HG03460 (cell line): ENCODE data around the gene EP400.

Source experiments
- ATAC-seq: cut with Tn5 transposase; IDR thresholded peaks from one replicate; pipeline ENCODE4 v1.9.1; 2021; ENCODE audit not compliant: unreplicated experiment

The EP400 gene, protein sequence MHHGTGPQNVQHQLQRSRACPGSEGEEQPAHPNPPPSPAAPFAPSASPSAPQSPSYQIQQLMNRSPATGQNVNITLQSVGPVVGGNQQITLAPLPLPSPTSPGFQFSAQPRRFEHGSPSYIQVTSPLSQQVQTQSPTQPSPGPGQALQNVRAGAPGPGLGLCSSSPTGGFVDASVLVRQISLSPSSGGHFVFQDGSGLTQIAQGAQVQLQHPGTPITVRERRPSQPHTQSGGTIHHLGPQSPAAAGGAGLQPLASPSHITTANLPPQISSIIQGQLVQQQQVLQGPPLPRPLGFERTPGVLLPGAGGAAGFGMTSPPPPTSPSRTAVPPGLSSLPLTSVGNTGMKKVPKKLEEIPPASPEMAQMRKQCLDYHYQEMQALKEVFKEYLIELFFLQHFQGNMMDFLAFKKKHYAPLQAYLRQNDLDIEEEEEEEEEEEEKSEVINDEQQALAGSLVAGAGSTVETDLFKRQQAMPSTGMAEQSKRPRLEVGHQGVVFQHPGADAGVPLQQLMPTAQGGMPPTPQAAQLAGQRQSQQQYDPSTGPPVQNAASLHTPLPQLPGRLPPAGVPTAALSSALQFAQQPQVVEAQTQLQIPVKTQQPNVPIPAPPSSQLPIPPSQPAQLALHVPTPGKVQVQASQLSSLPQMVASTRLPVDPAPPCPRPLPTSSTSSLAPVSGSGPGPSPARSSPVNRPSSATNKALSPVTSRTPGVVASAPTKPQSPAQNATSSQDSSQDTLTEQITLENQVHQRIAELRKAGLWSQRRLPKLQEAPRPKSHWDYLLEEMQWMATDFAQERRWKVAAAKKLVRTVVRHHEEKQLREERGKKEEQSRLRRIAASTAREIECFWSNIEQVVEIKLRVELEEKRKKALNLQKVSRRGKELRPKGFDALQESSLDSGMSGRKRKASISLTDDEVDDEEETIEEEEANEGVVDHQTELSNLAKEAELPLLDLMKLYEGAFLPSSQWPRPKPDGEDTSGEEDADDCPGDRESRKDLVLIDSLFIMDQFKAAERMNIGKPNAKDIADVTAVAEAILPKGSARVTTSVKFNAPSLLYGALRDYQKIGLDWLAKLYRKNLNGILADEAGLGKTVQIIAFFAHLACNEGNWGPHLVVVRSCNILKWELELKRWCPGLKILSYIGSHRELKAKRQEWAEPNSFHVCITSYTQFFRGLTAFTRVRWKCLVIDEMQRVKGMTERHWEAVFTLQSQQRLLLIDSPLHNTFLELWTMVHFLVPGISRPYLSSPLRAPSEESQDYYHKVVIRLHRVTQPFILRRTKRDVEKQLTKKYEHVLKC (N-terminal part only)

DNA sequence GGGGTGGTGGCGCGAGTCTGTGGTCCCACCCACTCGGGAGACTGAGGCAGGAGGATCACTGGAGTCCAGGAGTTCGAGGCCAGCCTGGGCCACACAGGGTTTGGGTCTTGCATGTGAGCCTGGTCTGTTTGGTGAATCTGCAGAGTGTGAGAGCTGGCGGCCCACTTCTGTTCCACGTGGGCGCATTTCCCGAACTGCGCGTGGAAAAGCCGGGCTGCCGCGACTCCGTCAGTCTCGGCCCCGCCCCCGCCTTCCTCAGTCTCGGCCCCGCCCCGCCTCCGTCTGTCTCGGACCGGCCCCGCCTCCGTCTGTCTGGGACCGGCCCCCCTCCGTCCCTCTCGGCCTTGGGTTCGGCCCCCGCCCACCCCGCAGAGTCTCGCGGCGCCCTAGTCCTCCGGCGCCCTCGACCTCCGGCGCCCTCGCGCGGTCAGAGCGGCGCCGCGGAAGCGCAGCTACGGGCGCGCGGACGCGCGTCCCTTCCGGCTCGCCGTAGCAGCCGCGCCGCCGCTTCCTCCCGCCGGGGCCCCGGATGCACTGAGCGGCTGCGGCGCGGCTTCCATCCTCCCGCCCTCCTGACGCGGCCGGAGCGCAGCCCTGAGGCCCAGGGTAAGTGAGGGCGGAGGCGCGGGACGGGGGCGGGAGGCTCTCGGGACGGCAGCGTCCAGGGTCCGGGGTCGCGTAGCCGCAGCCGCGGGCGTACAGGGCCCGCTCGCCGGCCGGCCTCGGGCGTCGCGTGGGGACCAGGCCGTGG lies at the start of gene EP400:
TSS of gene EP400 (plus strand) at position 512 of the 751 bp plus-strand sequence. CDS start 10,678 bp downstream, outside the sequence.
- ATAC-seq, result peak; percentile 84

DNA sequence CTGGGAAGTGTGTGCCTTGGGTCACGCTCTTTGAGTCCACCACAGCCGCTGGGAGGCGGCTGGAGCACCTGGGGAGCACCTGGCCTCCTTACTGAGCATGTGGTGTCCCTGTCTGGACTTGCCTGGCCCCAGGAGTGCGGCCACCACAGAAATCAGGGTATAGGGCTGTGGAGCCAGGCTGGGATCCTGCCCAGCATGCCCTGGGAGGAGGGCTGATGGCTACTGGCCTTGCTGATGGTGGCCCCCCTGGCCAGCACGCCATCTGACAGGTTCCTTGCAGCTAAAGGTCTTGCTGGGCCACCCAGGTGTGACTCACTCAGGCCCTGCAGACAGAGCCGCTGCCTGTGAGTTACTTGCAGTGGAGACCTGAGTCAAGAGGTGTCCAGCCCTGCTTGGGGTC lies 49.3 kb upstream of the EP400 start:
- ATAC-seq, result no peak

DNA sequence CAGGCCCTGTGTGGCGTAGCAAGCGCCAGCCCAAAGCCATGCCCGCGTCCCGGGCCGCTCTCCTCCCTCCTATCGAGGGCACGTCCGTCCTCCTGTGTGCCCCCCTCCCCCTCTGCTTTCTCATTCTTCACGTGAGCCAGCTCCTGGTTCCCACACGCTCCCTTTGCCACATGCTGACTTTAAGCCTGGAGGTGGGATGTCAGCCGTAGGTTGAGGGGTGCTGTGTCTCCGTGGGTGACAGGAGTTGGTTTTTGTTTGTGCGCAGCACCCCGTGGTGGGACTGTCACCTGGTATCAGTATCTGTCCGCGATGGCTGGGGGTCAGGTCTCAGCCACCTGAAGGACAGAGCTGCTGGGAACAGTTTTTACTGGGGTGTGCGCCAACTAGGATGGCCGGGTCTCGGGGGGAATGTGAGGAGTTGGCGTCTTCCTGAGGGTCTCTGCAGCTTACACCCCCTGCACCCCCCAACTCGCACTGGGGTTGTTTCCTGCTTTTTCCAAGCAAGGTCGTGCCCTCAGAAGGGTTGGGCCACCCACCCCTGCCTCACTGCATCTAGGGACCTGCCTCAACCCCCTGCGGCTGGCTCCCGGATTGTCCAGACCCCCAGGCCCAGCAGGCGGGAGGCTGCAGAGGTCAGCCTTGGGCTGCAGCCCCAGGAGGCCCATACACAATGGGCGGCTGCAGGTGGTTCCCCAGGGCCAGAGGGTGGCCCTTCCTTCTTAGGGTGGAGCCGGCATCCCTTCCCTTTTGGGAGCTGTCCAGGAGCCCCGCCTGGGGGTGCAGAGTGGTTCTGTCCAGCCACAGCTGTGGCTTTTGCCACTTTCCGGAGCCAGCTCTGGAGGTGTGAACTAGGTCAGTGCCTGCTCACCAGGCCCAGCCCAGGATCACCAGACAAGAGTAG lies 48.1 kb upstream of the EP400 start:
- no peak for ATAC-seq

DNA sequence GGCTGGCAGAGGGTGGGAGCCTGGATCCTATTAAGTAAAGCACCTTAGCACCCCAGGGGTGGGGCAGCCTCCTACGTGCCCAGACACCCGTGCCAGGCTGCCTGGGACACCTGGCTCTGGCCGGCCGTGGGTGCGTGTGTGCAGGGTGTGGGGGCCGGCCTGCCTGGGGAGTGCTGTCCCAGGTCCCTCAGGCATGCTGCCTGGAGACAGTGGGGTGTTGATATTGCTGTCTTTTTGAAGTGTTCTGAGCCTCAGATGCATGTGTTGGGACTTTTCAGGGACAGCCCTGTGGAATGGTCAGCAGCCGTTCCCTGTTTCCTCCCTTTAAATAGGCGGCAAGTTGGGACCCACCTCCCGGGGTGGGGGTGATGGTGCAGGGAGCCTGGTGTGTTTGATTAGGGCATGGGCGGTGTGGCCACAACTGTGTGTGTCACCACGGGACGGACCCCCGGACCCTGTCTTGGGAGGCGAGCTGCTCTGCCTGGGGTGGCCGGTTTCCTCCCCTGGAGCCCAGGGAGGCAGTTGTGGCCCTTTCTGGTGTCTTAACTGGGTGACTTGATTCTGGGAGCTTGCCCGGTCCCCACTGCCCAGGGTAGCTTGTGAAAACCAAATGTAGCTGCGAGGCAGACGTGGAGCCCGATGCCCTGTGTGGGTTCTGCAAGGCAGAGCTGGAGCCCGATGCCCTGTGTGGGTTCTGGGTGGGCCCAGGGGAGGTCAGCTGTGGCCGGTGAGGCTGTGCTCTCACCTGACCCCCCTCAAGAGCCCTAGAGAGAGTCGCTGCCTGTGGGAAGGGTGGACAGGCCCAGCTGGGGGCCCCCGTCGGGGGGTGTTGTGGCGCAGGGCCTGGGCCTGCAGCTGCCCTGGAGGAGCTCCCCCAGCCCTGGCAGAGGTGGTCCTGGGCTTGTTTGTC lies 47.2 kb upstream of the EP400 start:
- no peak for ATAC-seq

DNA sequence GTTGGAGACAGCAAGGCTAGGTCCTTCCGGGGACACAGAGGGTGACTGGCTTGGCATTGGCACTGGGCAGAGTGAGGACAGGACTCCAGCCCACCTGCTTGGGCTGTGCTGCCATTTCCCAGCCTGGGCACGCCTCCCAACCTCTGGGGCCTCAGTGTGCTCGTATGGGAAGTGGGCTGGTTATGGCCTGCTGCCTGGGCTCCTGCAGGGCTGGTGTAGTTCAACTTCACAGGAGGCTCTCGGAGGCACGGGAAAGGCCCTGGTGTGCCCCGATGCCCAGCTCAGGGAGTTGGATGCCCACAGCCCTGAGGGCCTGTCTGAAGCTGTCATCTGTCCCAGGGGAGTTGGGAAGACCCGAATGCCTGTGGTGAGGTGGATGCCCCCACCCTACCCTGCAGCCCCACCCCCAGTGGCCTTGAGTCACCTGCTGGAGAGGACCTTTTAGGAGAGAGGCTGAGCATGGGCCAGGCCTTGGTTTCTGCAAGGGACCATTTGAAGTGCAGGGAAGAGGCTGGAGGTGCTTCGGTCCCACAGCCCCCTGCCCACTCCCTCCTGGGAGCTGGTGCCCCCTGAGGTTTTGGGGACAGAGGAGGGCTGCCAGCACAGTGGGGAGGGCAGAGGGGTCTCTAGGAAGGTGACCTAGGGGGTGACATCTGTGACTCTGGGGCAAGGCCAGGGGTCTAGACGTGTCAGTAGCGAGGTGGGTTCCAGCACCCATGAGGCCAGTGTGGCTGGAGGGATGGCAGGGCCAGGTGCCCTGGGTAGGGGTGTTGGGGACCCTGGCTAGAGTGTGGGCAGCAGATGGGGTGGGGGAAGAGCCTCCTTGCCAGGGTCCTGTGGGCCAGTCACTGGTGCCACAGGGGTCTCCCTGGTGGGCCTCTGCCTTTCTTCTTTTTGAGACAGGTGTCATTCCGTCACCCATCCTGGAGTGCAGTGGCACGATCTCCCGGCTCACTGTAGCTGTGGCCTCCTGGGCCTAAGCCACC lies 46.2 kb upstream of the EP400 start:
- ATAC-seq, result no peak

DNA sequence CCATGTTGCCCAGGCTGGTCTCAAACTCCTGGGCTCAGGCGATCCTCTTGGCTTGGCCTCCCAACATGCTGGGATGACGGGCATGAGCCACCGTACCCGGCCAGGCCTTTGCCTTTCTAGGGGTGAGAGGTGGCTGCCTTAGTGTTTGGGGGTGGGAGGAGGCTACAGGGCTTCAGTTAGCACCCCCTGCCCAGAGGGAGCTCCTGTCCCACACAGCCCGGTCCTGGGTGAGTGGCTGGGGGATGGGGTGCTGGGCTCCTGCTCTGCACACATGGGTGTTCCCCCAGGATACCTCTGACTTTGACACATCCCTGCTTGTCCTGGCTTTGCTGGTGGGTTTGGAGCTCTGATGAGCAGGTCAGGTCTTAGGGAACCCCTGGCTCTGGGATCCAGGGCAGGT lies 45.4 kb upstream of the EP400 start:
- ATAC-seq, result no peak

DNA sequence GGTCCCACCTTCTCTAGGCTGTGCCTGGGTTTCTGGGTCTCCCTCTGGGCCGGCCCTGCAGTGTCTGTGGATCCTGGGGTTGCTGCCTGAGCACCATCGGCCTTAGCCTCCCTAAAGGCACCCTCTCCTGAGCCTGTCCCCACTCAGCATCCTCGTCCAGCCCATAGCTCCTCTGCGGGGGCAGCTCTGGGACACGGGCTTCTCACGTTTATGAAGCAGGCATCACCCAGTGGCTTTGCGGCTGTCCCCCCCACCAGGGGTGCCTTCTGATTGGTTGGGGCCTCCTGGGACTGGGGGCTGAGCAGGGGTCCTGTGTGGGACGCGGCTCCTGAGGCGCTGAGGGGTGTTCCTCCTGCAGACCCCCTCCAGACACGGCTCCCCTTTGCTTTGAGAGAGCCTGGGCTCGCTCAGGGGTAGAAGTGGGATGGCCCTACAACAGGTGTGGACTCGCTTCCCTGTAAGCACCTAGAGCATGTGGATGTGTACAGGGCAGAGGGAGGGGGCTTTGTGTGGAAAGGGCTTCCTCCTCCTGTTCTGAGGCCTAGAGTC lies 44.6 kb upstream of the EP400 start:
- ATAC-seq, result no peak

DNA sequence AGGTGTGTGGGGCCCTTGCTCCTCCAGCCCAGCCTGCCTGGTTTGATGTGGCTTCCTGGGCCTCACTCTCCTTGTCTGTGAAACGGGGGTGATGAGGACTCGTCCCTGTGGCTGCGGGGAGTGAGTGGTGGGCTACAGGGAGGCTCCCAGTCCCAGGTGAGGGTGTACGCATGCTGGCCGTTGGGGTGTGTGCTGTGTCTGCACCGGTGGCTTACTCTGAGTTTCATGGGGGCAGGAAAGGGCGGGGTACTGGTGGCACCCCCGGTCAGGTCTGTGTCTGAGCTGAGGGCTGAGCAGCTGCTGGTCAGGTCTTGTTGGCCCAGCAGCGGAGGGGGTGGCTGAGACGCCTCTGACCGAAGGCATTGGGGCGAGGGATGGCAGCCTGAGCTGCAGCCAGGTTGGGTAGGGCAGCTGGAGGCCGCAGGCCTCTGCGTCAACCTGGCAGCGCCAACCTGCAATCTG lies 44.1 kb upstream of the EP400 start:
- no peak for ATAC-seq

DNA sequence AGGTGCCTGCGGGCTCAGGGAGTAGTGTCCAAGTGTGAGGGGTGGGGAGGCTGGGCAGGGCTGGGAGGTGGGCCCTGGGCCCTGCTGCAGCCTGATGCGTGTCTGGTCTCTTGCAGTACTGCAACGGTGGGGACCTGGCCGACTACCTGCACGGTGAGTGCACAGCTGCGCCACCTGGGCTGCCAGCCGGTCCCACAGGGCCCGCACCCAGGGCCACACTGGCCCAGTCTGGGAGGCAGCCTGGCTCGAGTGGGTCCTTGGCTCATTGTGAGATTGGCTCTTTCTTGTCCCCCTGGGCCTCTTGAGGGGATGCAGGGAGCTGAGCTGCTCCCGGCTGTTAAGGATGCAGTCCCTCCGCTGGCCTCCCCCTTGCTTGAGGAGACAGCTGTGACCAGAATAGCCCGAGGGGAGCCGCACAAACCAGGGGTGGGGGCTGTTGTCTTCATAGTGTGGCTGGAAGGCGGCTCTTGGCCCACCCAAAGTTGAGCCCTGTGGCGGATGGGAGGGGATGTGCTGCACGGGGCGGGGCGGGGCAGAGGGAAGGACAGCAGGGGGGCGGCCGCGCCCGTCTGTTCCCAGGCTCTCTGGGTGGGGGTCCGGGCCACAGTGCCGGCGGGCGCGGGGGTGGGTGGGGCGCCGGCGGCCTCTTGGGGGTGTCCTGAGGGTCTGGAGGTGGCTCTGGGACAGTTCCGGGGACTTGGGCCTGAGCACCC lies 42.2 kb upstream of the EP400 start:
- no peak for ATAC-seq

DNA sequence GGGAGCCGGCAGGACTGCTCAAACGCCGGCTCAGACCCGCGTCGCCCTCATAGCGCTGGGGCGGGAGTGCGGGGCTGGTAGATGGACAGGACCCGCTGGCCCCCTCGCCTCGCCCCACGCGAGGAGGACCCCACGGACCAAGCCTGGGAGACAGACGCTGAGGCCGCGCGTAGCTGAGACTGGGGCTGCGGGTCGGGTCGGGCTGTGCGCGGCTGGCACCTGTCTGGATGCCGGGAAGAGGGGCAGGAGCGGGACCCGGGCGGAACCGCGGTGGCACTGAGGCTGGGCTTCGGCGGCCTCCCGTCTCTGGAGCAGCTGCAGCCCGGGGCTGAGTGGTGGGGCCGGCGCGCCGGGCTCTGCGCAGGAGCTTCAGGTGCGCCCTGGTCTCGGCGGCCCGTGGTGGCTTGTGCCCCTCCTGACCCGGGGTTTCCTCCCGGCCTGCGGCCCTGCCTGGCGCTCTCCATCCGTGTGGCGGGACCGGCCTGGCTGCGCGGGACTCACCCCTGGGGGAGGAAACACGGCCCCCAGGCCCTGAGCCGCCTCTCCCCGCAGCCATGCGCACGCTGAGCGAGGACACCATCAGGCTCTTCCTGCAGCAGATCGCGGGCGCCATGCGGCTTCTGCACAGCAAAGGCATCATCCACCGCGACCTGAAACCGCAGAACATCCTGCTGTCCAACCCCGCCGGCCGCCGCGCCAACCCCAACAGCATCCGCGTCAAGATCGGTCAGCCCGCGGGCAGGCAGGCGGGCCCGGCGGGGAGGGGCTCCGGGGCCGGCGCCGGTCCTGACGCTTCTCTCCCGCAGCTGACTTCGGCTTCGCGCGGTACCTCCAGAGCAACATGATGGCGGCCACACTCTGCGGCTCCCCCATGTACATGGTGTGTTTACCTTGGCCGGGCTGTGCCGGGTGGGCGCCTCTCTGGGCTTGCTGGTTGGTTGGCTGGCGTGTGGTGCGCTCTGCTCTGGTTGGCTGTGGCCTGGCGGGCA lies 41.4 kb upstream of the EP400 start:
- ATAC-seq, result no peak

DNA sequence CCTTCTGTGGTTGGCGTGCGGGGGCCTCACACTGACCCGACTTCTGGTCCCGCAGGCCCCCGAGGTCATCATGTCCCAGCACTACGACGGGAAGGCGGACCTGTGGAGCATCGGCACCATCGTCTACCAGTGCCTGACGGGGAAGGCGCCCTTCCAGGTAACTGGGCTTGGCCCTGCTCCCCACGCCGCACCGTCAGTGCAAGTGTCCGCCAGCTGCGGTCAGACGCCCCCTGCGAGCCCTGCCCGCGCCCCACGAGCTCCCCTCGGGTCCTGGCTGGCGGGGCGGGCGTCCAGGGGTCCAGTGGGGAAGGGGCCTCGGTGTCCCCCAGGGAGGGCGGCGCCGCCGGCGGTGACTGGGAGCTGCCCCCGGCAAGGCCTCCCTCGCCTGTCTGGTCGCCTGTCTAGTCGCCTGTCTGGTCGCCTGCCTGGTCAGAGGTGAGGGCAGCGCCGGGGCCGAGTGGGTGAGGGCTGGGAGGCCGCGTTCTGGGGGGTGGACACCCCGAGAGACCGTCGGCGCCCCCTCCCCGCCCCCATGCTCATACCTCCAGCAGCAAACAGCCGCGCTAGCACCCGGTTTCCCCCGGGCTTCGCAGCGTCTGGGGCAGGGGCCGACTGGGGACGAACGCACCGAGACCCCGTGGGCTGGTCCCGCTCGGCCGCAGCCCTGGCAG lies 40.5 kb upstream of the EP400 start:
- ATAC-seq, result no peak

DNA sequence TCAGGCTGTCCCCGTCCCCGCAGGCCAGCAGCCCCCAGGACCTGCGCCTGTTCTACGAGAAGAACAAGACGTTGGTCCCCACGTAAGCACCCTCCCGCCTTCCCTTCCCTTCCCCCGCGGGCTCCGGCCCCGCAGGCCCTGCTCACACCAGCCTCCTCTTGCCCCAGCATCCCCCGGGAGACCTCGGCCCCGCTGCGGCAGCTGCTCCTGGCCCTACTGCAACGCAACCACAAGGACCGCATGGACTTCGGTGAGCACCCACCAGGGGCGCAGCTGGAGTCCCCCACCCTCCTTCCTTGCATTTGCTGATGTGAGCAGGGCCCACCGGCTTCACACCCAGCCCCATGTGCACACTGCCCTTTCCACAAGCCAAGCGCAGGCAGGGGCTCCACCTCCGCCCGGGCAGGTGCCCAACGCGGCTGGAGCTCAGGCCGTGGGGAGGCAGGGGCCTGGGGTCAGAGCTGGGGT lies 40.0 kb upstream of the EP400 start:
- no peak for ATAC-seq

DNA sequence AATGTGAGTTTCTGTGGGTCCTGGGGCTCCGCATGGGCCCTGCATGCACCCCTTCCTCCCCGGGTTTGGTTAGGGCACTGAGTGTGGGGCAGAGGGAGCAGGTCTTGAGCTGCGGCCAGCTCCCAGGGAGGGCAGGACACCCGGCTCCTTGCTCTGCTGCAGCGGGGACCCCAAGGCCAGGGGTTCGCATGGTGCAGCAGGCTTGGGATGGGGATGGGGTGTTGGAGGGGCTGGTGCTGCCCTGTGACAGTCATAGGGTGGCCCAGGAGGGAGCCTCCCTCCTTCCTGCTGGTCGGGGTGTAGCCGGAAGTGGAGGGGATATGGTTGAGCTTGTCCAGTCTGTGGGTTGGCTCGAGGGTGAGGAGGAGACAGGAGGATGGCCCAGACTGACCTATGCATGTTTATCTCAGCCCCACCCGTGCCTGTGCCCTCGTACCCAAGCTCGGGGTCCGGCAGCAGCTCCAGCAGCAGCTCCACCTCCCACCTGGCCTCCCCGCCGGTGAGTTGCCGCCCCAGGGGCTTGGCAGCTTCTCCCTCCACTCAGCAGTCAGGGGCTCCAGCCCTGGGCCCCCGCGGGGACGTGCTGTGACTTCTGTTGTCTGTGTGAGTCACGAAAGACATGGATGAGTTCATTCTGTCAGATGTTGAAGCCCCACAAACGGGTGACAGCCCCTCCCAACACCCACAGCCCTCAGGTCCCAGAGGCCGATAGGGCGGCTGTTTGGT lies 39.3 kb upstream of the EP400 start:
- no peak for ATAC-seq
